SH-SY5Y (cell line): ENCODE measurements around the gene OTUD3.

Experiments used
- GATA2 ChIP-seq: IDR thresholded peaks from 2 replicates; pipeline ENCODE4 v1.6.1; 2011; ENCODE audit warnings: mild to moderate bottlenecking, low read depth, low read length
- GATA3 ChIP-seq: IDR thresholded peaks from 2 replicates; pipeline ENCODE4 v1.6.1; 2011; ENCODE audit warnings: low read depth, mild to moderate bottlenecking, low read length, moderate library complexity

DNA sequence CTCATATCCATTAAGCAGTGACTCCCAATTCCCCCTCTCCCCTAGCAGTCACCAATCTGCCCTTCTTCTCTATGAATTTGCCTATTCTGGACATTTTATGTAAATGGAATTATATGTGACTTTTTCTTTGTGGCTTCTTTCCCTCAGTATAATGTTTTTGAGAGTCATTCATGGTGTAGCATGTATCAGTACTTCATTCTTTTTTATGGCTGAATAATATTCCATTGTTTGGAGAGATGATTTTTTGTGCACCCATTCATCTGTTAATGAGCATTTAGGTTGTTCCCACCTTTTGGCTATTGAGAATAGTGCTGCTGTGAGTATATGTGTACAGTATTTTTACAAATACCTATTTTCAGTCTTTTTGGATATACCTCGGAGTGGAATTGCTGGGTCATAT is 19.5 kb downstream of the OTUD3 start:
- no peak for TF ChIP-seq GATA3
- no peak for TF ChIP-seq GATA2
